ENCODE results near the gene INPP5D.
A peak's percentile ranks its signal among the peaks of the same experiment; 100 is the strongest.
"Not testable (repeated sequence)": the region's sequence is repeated elsewhere in the genome, so short reads cannot be mapped to it uniquely, and the experiment has no call there.

INPP5D gene

GRCh38 chr2:233121856-233122255 lies 61.7 kb downstream of the INPP5D start:
- no peak overlapping the region for H3K4me2 ChIP-seq (ENCODE audit: insufficient read depth, low read length)
- peaks cover 22% of the 10 kb centered on the region; the same call in 1 of the 2 replicates for H4K20me1 ChIP-seq (ENCODE audit: insufficient read depth, low read length)
- H3K27me3 ChIP-seq (ENCODE audit: insufficient read depth, low read length, poor library complexity), result no peaks in the 10 kb centered on the region
- ATAC-seq (ENCODE audit: insufficient read depth, low read depth), result no peak
- H2AFZ ChIP-seq (ENCODE audit: low read depth, low read length), result no peak overlapping the region
- TF ChIP-seq EZH2 (IDR thresholded peaks at IDR 0.05; ENCODE audit: borderline replicate concordance, low read depth, low read length, severe bottlenecking), result no peak
- TF ChIP-seq CTCF (IDR thresholded peaks at IDR 0.05; ENCODE audit: borderline replicate concordance, extremely low read depth, low read length, poor library complexity, severe bottlenecking), result no peak
- H3K79me2 ChIP-seq (ENCODE audit: insufficient read depth, low read length), result peaks cover 8% of the 10 kb centered on the region
- no peak overlapping the region for H3K4me3 ChIP-seq (ENCODE audit: low read depth in 1 of 2, low read length in 2 of 2)
- H3K4me1 ChIP-seq (ENCODE audit: insufficient read depth, low read length), result peaks cover 9% of the 10 kb centered on the region
- H3K9ac ChIP-seq (ENCODE audit: low read depth, low read length), result no peak overlapping the region
- H3K36me3 ChIP-seq (ENCODE audit: insufficient read depth, low read length), result peaks cover 39% of the 10 kb centered on the region
- no peaks in the 10 kb centered on the region for H3K9me3 ChIP-seq (ENCODE audit: insufficient read depth, low read length, severe bottlenecking)
- H3K27ac ChIP-seq (ENCODE audit: low read length), result no peak overlapping the region
- DNase-seq, result no peak

GRCh38 chr2:233122541-233122940 lies 62.4 kb downstream of the INPP5D start:
- H3K4me1 ChIP-seq (ENCODE audit: insufficient read depth, low read length), result peaks cover 2% of the 10 kb centered on the region; the same call in 1 of the 2 replicates
- ATAC-seq (ENCODE audit: insufficient read depth, low read depth) (no peak), DNase-seq (no peak)
- H3K9me3 ChIP-seq (ENCODE audit: insufficient read depth, low read length, severe bottlenecking), result no peaks in the 10 kb centered on the region
- no peak overlapping the region for H3K9ac ChIP-seq (ENCODE audit: low read depth, low read length)
- no peak overlapping the region for H3K27ac ChIP-seq (ENCODE audit: low read length)
- H4K20me1 ChIP-seq (ENCODE audit: insufficient read depth, low read length), result peaks cover 19% of the 10 kb centered on the region; the same call in 1 of the 2 replicates
- H3K36me3 ChIP-seq (ENCODE audit: insufficient read depth, low read length), result peaks cover 43% of the 10 kb centered on the region
- TF ChIP-seq EZH2 (IDR thresholded peaks at IDR 0.05; ENCODE audit: borderline replicate concordance, low read depth, low read length, severe bottlenecking) (no peak), CTCF (IDR thresholded peaks at IDR 0.05; ENCODE audit: borderline replicate concordance, extremely low read depth, low read length, poor library complexity, severe bottlenecking) (no peak)
- H3K4me2 ChIP-seq (ENCODE audit: insufficient read depth, low read length), result no peak overlapping the region
- H3K79me2 ChIP-seq (ENCODE audit: insufficient read depth, low read length), result peaks cover 8% of the 10 kb centered on the region
- no peaks in the 10 kb centered on the region for H3K27me3 ChIP-seq (ENCODE audit: insufficient read depth, low read length, poor library complexity)
- H3K4me3 ChIP-seq (ENCODE audit: low read depth in 1 of 2, low read length in 2 of 2), result no peak overlapping the region
- no peak overlapping the region for H2AFZ ChIP-seq (ENCODE audit: low read depth, low read length)

GRCh38 chr2:233123576-233123975 lies 63.4 kb downstream of the INPP5D start:
- not testable (repeated sequence) for H3K9ac ChIP-seq (ENCODE audit: low read depth, low read length); H3K27ac ChIP-seq (ENCODE audit: low read length)

GRCh38 chr2:233124421-233125080 lies 64.4 kb downstream of the INPP5D start:
- Histone ChIP-seq H3K79me2 (ENCODE audit: insufficient read depth, low read length) (peaks cover 4% of the 10 kb centered on the region; the same call in 1 of the 2 replicates), H3K27ac (ENCODE audit: low read length) (no peak overlapping the region), H3K4me1 (ENCODE audit: insufficient read depth, low read length) (no peaks in the 10 kb centered on the region; the same call in 1 of the 2 replicates), H3K4me2 (ENCODE audit: insufficient read depth, low read length) (no peak overlapping the region), H3K27me3 (ENCODE audit: insufficient read depth, low read length, poor library complexity) (no peaks in the 10 kb centered on the region), H3K4me3 (ENCODE audit: low read depth in 1 of 2, low read length in 2 of 2) (no peak overlapping the region), H3K9ac (ENCODE audit: low read depth, low read length) (no peak overlapping the region), H3K36me3 (ENCODE audit: insufficient read depth, low read length) (peaks cover 55% of the 10 kb centered on the region), H2AFZ (ENCODE audit: low read depth, low read length) (no peak overlapping the region), H4K20me1 (ENCODE audit: insufficient read depth, low read length) (peaks cover 7% of the 10 kb centered on the region; the same call in 1 of the 2 replicates), H3K9me3 (ENCODE audit: insufficient read depth, low read length, severe bottlenecking) (no peaks in the 10 kb centered on the region)
- TF ChIP-seq CTCF (IDR thresholded peaks at IDR 0.05; ENCODE audit: borderline replicate concordance, extremely low read depth, low read length, poor library complexity, severe bottlenecking) (no peak), EZH2 (IDR thresholded peaks at IDR 0.05; ENCODE audit: borderline replicate concordance, low read depth, low read length, severe bottlenecking) (no peak)
- ATAC-seq (ENCODE audit: insufficient read depth, low read depth) (peak; percentile 86), DNase-seq (peak; percentile 39)

More at GRCh38 chr2:233123576-233123975, 63.4 kb downstream of the INPP5D start:
- not testable (repeated sequence) for H3K27me3 ChIP-seq (ENCODE audit: insufficient read depth, low read length, poor library complexity); H3K4me2 ChIP-seq (ENCODE audit: insufficient read depth, low read length); H4K20me1 ChIP-seq (ENCODE audit: insufficient read depth, low read length); DNase-seq; H3K4me1 ChIP-seq (ENCODE audit: insufficient read depth, low read length); H3K9me3 ChIP-seq (ENCODE audit: insufficient read depth, low read length, severe bottlenecking); H2AFZ ChIP-seq (ENCODE audit: low read depth, low read length); ATAC-seq (ENCODE audit: insufficient read depth, low read depth); H3K4me3 ChIP-seq (ENCODE audit: low read depth in 1 of 2, low read length in 2 of 2); H3K79me2 ChIP-seq (ENCODE audit: insufficient read depth, low read length)
- peaks cover 46% of the 10 kb centered on the region for H3K36me3 ChIP-seq (ENCODE audit: insufficient read depth, low read length)
